IMR-90 (cell line): ENCODE results near the gene PRRG2. TPM values are rescaled to one million over a fixed set of nuclear protein-coding genes. Genes with fewer than 3 reads are reported as not detected.

Source experiments
- ATAC-seq: fragments of 200-7000 bp; cut with Tn5 transposase; 2 replicates; pipeline ENCODE4 v1.9.1; 2020; ENCODE audit warnings: low read depth, mild to moderate bottlenecking, moderate library complexity
- BruUV-seq: library from RNA; stranded (reverse); fragments of 400-500 nt; replicated peaks from 2 replicates; lab custom pipeline; 2021; lab: Mats Ljungman, UMichigan
- CTCF ChIA-PET: fragments of 300-600 bp; formaldehyde crosslinking; extraction: SDS; loops from one replicate; lab custom pipeline; 2021; ENCODE audit warnings: antibody characterized with exemption; lab: Yijun Ruan, JAX
- POLR2A ChIA-PET: fragments of 300-600 bp; sonication (Branson Sonifier 250); formaldehyde crosslinking; loops from one replicate; lab custom pipeline; 2022; ENCODE audit warnings: antibody characterized with exemption; ENCODE audit not compliant: unreplicated experiment; lab: Charles Lee
- DNase-seq: peaks from one replicate; pipeline ENCODE4 v3.0.0; 2013
- H2AFZ ChIP-seq: replicated peaks from 2 replicates; pipeline ENCODE3; 2013; ENCODE audit warnings: low read length, mild to moderate bottlenecking; ENCODE audit not compliant: poor library complexity
- H2AK5ac ChIP-seq: 2 replicates; pipeline ENCODE4 v1.6.1; 2013; ENCODE audit warnings: low read depth, low read length, inconsistent platforms
- H2AK9ac ChIP-seq: replicated peaks from 2 replicates; pipeline ENCODE3; 2013; ENCODE audit warnings: mild to moderate bottlenecking, low read depth, low read length, moderate library complexity; ENCODE audit not compliant: poor library complexity
- H2BK120ac ChIP-seq: 2 replicates; pipeline ENCODE4 v1.6.1; 2013; ENCODE audit warnings: low read depth, low read length, inconsistent platforms
- H2BK15ac ChIP-seq: 3 replicates; pipeline ENCODE4 v1.6.1; 2013; ENCODE audit warnings: low read depth, low read length, inconsistent platforms
- H2BK20ac ChIP-seq: 2 replicates; pipeline ENCODE4 v1.6.1; 2013; ENCODE audit warnings: low read depth, mild to moderate bottlenecking, inconsistent platforms, low read length, moderate library complexity
- H2BK5ac ChIP-seq: 2 replicates; pipeline ENCODE4 v1.6.1; 2013; ENCODE audit warnings: mild to moderate bottlenecking, low read depth, low read length, inconsistent platforms; ENCODE audit not compliant: poor library complexity, severe bottlenecking
- H3K14ac ChIP-seq: replicated peaks from 2 replicates; pipeline ENCODE4 v1.6.1; 2013; ENCODE audit warnings: low read depth, low read length, inconsistent platforms
- H3K18ac ChIP-seq: 2 replicates; pipeline ENCODE4 v1.6.1; 2013; ENCODE audit warnings: low read depth, low read length, control low read depth
- H3K23ac ChIP-seq: 2 replicates; pipeline ENCODE4 v1.6.1; 2013; ENCODE audit warnings: low read depth, low read length, inconsistent platforms
- H3K27ac ChIP-seq: 2 replicates; pipeline ENCODE4 v1.5.1; 2013; ENCODE audit warnings: mild to moderate bottlenecking, control low read depth, low read length; ENCODE audit not compliant: insufficient read depth
- H3K27me3 ChIP-seq: 2 replicates; pipeline ENCODE4 v1.6.1; 2013; ENCODE audit warnings: low read length; ENCODE audit not compliant: control insufficient read depth, insufficient read depth
- H3K36me3 ChIP-seq: 2 replicates; pipeline ENCODE4 v1.6.1; 2013; ENCODE audit warnings: low read length, mixed read lengths; ENCODE audit not compliant: control insufficient read depth, insufficient read depth
- H3K4ac ChIP-seq: 2 replicates; pipeline ENCODE4 v1.6.1; 2013; ENCODE audit warnings: low read depth, low read length, inconsistent platforms
- H3K4me1 ChIP-seq: 2 replicates; pipeline ENCODE4 v1.6.1; 2013; ENCODE audit warnings: low read length, mixed read lengths; ENCODE audit not compliant: control insufficient read depth, insufficient read depth
- H3K4me2 ChIP-seq: 2 replicates; pipeline ENCODE4 v1.6.1; 2013; ENCODE audit warnings: low read depth, mild to moderate bottlenecking, control low read depth, low read length, moderate library complexity
- H3K4me3 ChIP-seq: 2 replicates; pipeline ENCODE4 v1.5.1; 2013; ENCODE audit warnings: low read depth, mild to moderate bottlenecking, control low read depth, low read length, moderate library complexity; ENCODE audit not compliant: insufficient read depth
- H3K56ac ChIP-seq: 2 replicates; pipeline ENCODE4 v1.6.1; 2013; ENCODE audit warnings: low read length, inconsistent platforms; ENCODE audit not compliant: insufficient read depth; ENCODE audit errors: extremely low read depth
- H3K79me1 ChIP-seq, 2 experiments: 2 replicates each; pipeline ENCODE4 v1.6.1; 2013; ENCODE audit warnings: low read length in 2 of 2, inconsistent platforms in 1 of 2, low read depth in 1 of 2
- H3K9ac ChIP-seq: 2 replicates; pipeline ENCODE4 v1.6.1; 2013; ENCODE audit warnings: low read depth, low read length, control low read depth
- H3K9me1 ChIP-seq: 2 replicates; pipeline ENCODE4 v1.6.1; 2013; ENCODE audit warnings: low read length, inconsistent platforms; ENCODE audit not compliant: insufficient read depth
- H3K9me3 ChIP-seq: 2 replicates; pipeline ENCODE4 v1.6.1; 2013; ENCODE audit warnings: low read length; ENCODE audit not compliant: control insufficient read depth, insufficient read depth
- H4K20me1 ChIP-seq: 2 replicates; pipeline ENCODE4 v1.6.1; 2013; ENCODE audit warnings: low read length, inconsistent platforms; ENCODE audit not compliant: insufficient read depth
- H4K5ac ChIP-seq: 2 replicates; pipeline ENCODE4 v1.6.1; 2013; ENCODE audit warnings: mild to moderate bottlenecking, low read depth, low read length, control low read depth
- H4K8ac ChIP-seq, 2 experiments: 2 replicates each; pipeline ENCODE4 v1.6.1; 2013; ENCODE audit warnings: low read depth in 2 of 2, low read length in 2 of 2, control low read depth in 1 of 2, inconsistent platforms in 1 of 2
- H4K91ac ChIP-seq: 2 replicates; pipeline ENCODE4 v1.6.1; 2013; ENCODE audit warnings: low read depth, low read length, inconsistent platforms; ENCODE audit not compliant: insufficient read depth
- FOS ChIP-seq: fragments of 150-350 bp; IDR thresholded peaks from 2 replicates; pipeline ENCODE4 v1.6.1; 2016; ENCODE audit warnings: low read depth, low read length
- SMC3 ChIP-seq: fragments of 150-350 bp; IDR thresholded peaks from 2 replicates; pipeline ENCODE4 v1.6.1; 2016; ENCODE audit warnings: low read depth, mild to moderate bottlenecking, antibody characterized with exemption, low read length, moderate library complexity
- WGBS, 2 experiments: methylation state at CpG; one replicate each; pipeline versions ENCODE4 v1.1.5 to v1.1.7; 2013; ENCODE audit warnings: missing lambda C conversion rate in 2 of 2; ENCODE audit not compliant: insufficient read length in 1 of 2; ENCODE audit errors: extremely low coverage in 2 of 2; 5-methylcytosine and 5-hydroxymethylcytosine counted together
- dilution Hi-C: fragments of 300-500 bp; cut with HindIII; formaldehyde crosslinking; loops from one replicate; pipeline ENCODE4 v1.14.3; 2018; ENCODE audit warnings: low sequenced_read_pairs; ENCODE audit not compliant: unreplicated experiment
- in situ Hi-C: fragments of 300-500 bp; cut with MboI; formaldehyde crosslinking; loops from 3 replicates; pipeline ENCODE4 v1.14.3; 2019; ENCODE audit warnings: low sequenced_read_pairs, inconsistent platforms, mixed read lengths
- intact Hi-C: fragments of 100-400 bp; cut with micrococcal nuclease; formaldehyde crosslinking; loops from 2 replicates; pipeline ENCODE4 v1.10.0; 2022
- polyA plus RNA-seq, 3 experiments: library from polyadenylated mRNA; depleted of rRNA; stranded (reverse); fragments of >200 nt; gene quantifications; 2 replicates each; pipeline ENCODE4 v1.2.3, GENCODE V29; 2012; ENCODE audit warnings: low replicate concordance in 1 of 3
- total RNA-seq: library from RNA; depleted of rRNA; stranded (reverse); fragments of >200 nt; gene quantifications from 2 replicates; pipeline ENCODE4 v1.2.3, GENCODE V29; 2012

Gene PRRG2
- total and polyA plus RNA-seq, 2 of the 4 experiments (the other 2 are of a cell fraction), result 0.14 to 0.54 TPM

- Histone ChIP-seq H3K4me2 (peak overlapping the region; percentile 91), H3K56ac (peak overlapping the region; percentile 83), H3K4me3 (peak overlapping the region; percentile 65), H2BK5ac (peak overlapping the region; percentile 86), H2AK9ac (peak overlapping the region; percentile 99), H4K5ac (peak overlapping the region; percentile 54), H4K91ac (peak overlapping the region; percentile 92), H3K79me1 (peaks cover 29 to 70% of the 10 kb centered on the region in 2 experiments; a peak in 3 of 4 replicates), H2BK120ac (peak overlapping the region; percentile 58; the same call in 1 of the 2 replicates), H3K4ac (peak overlapping the region; percentile 93), H3K27me3 (no peaks in the 10 kb centered on the region), H2AK5ac (peak overlapping the region; percentile 98), H4K8ac (peak overlapping the region; percentile 36 to 78; a peak in 2 of 4 replicates), H2BK15ac (peak overlapping the region; percentile 55; the same call in 1 of the 3 replicates), H3K9me3 (no peaks in the 10 kb centered on the region), H3K4me1 (peaks cover 7% of the 10 kb centered on the region), H3K36me3 (peaks cover 14% of the 10 kb centered on the region), H3K23ac (peak overlapping the region; percentile 87; the same call in 1 of the 2 replicates), H4K20me1 (peaks cover 11% of the 10 kb centered on the region), H3K27ac (peak overlapping the region; percentile 70), H3K14ac (peak overlapping the region; percentile 94), H3K9me1 (peaks cover 8% of the 10 kb centered on the region; the same call in 1 of the 2 replicates), H2AFZ (peak overlapping the region; percentile 73), H2BK20ac (peak overlapping the region; percentile 30; the same call in 1 of the 2 replicates), H3K9ac (peak overlapping the region; percentile 76), H3K18ac (peak overlapping the region; percentile 34)
- WGBS, 2 experiments, result 6% methylated on average over 15 of the region's 31 CpGs; no CpG with 5 or more reads in 1 of the 2 experiments
- dilution Hi-C loops, result no loop called here
- DNase-seq (no peak), ATAC-seq (no peak)
- in situ Hi-C loops, result no loop called here
- ChIA-PET CTCF (interaction anchor here (0.6 to 2.5 kb wide), 4 partner anchors 9 to 174 kb away, joined by 3 to 7 read pairs (median 4); partner anchors contain the start of gene FUZ), POLR2A (interaction anchor here (1.1 kb wide), 1 partner anchor 37 kb away, joined by 7 read pairs; no protein-coding TSS in a partner anchor)
- TF ChIP-seq FOS, result no peak
- TF ChIP-seq SMC3, result no peak
- intact Hi-C loops, result loop anchor here (2.0 kb wide), 2 partner anchors 37 to 49 kb away; partner anchors contain the start of genes PRMT1 and PRR12
- TSS peak; percentile 58 for BruUV-seq
Observed at GRCh38 chr19:49639401-49640112, 58.4 kb downstream of the PRRG2 start.
